SKM-1 (cell line): ENCODE results near the gene CELSR3.

Experiments used
- DNase-seq: peaks from one replicate; lab custom pipeline; 2025; ENCODE audit not compliant: unreplicated experiment; lab: John Stamatoyannopoulos, UW

The CELSR3 gene

GRCh38 chr3:48662753-48663488 lies at the start of gene CELSR3:
Gene CELSR3 (minus strand): TSS chr3:48662886. CDS start chr3:48662634, 252 bp downstream.
- DNase-seq: peak; percentile 34

DNA sequence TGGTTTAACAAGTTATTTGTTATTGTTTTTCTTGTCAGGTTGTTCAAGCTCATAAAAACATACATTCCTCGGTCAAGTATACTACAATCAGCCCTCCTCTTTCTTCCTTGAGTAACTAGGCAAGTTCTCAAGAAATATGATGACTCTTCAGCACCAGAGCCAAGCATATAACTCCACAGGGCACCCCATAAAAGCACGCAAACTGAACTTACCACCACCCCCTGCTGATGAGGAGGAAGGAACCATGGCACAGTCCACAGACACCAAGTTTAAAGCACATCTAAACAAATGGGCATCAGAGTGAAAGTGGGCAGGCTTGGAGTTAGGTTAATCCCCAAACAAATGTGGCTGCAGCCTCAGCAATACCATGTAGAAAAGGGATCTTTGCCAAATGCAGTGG lies 49.0 kb upstream of the CELSR3 start:
- DNase-seq: no peak

- DNase-seq: no peak
These were observed 46.4 kb upstream of the CELSR3 start for GRCh38 chr3:48709051-48709461.

DNA sequence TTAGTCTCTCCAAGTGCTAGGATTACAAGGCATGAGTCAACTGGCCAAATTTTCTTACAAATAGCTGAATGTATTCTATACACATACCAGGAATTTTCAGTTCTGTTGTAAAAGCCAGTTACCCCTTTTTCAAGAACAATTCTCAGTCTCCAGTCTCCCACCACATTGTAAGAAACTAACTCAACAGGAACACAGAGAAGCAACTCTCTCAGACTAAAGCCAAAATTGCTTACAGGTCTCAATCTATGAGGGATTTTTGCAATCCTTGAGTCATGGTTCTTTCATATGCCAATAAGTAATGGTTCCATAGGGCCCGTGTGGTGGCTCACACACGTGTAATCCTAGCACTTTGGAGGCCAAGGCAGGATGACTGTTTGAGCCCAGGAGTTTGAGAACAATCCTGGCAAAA lies 45.8 kb upstream of the CELSR3 start:
- no peak for DNase-seq

GRCh38 chr3:48707157-48707556 lies 44.5 kb upstream of the CELSR3 start:
- no peak for DNase-seq

DNA sequence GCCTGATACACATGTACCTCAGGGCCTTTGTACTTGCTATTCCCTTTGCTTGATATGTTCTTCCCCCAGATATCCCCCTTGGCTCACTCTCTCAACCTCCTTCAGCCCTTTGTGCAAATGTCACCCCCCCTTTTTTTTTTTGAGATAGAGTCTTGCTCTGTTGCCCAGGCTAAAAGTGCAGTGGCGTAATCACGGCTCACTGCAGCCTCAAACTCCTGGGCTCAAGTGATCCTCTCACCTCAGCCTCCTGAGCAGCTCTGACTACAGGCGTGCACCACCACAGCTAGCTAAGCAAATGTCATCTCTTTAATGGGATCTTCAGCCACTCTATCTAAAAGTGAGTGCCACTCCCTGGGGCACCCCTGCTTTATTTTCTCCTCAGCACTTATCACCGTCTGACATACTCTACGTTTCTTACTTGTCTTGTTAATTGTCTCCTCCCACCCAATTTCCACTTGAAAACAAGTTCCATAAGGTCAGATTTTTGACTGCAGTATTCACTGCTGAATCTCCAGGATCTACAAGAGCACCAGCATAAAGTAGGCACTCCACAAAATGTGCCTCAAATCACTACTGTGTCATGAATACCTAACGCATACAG lies 39.7 kb upstream of the CELSR3 start:
- no peak for DNase-seq

DNA sequence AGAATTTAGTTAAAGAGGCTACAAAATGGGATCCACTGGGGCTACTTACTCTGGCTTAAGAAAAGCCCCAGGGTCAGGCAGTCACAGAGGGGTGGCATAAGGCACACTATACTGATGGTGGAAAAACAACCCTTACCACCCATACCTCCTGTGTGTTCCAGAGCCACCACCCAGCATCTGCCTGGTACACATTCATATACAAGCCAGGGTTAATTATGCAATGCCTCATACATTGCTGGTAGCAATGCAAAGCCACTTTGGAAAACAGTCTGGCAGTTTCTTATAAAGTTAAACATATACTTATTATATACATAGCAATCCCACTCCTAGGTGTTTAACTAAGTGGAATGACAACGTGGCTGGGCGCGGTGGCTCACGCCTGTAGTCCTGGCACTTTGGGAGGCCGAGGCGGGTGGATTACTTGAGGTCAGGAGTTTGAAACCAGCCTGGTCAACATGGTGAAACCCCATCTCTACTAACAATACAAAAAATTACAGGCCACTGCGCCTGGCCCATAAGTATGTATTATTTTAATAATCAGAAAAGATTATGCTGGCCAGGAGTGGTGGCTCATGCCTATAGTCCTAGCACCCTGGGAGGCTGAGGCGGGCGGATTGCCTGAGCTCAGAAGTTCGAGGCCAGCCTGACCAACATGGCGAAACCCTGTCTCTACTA lies 38.2 kb upstream of the CELSR3 start:
- DNase-seq: no peak

GRCh38 chr3:48698891-48699290 lies 36.2 kb upstream of the CELSR3 start:
- DNase-seq: no peak

GRCh38 chr3:48697952-48698351 lies 35.3 kb upstream of the CELSR3 start:
- DNase-seq: no peak

DNA sequence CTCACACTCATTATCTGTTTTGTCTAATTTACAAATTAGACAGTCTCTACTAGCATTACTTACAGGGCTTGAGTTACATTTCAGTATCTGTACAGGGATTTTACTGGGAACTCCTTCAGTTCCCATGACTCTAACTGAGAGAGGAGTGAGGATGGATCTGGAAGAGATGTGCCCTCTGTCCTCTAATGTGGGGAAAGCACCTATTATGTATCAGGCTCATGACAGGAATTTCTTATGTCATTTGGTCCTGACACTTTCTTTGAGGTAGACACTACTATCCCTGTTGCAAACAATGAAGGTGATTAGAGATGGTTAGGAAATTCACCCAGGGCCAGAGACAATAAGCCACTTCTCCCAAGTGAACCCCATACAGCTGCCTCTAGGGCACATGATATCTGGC lies 33.9 kb upstream of the CELSR3 start:
- DNase-seq: no peak

GRCh38 chr3:48696156-48696555 lies 33.5 kb upstream of the CELSR3 start:
- DNase-seq: no peak

GRCh38 chr3:48695393-48695753 lies 32.7 kb upstream of the CELSR3 start:
- DNase-seq: no peak

GRCh38 chr3:48694610-48695392 lies 32.1 kb upstream of the CELSR3 start:
- no peak for DNase-seq

GRCh38 chr3:48693826-48694225 lies 31.1 kb upstream of the CELSR3 start:
- no peak for DNase-seq

- DNase-seq: no peak
These were observed 29.9 kb upstream of the CELSR3 start for GRCh38 chr3:48692551-48692950.

- no peak for DNase-seq
These were observed 28.3 kb upstream of the CELSR3 start for GRCh38 chr3:48690846-48691458.

DNA sequence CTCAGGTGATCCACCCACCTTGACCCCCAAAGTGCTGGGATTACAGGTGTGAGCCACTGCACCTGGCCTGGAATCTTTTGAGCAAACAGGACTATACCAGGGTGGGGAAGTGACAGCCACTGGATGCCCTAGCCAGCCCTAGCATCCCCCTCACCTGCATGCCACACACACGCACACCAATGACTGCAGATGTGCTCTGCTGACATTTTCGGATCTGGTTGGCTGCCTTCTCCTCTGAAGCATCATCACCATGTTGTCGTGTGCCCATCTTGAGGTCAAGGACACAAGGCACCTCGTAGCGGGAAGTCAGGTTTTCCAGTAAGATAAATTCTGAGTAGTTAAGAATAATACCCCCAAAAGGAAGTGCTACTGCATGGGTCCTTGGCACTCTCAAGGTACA lies 26.7 kb upstream of the CELSR3 start:
- no peak for DNase-seq

DNA sequence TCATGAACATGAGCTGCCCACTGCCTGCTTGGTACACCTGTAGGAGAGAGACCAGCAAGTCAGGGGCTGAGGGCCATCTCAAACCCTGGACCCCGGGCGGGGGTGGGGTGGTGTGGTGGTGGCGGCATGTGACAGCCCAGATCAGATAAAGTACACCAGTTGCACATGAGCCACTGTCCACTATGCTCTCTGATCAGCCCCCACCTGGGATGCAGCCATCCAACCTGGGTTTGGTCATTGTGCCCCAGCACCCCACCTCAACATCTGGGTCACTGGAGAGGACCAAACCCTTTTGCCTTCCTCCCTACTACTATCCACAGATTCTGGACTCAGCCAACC lies 26.0 kb upstream of the CELSR3 start:
- no peak for DNase-seq

- DNase-seq: no peak
These were observed 25.5 kb upstream of the CELSR3 start for GRCh38 chr3:48688032-48688736.

GRCh38 chr3:48687220-48687678 lies 24.6 kb upstream of the CELSR3 start:
- DNase-seq: no peak
